K562 (cell line): ENCODE results near the gene COPG2.

Experiments
- ERF ChIP-seq: fragments of 450-650 bp; formaldehyde crosslinking; IDR thresholded peaks from 2 replicates; pipeline ENCODE4 v1.4.0; 2020; ENCODE audit warnings: mild to moderate bottlenecking, mixed read lengths
- EZH2 ChIP-seq: IDR thresholded peaks from 2 replicates; pipeline ENCODE4 v1.6.1; 2012; ENCODE audit warnings: low read depth, mild to moderate bottlenecking, inconsistent platforms, low read length, borderline replicate concordance
- GTF2A2 ChIP-seq: IDR thresholded peaks from 2 replicates; pipeline ENCODE4 v1.6.1; 2016; ENCODE audit warnings: mild to moderate bottlenecking, missing genetic modification characterization, missing compliant biosample characterization
- JUND ChIP-seq, 2 experiments: IDR thresholded peaks; 2 replicates in 1 of 2; 3 replicates in 1 of 2; pipeline ENCODE4 v1.6.1; 2011; ENCODE audit warnings: borderline replicate concordance in 2 of 2, low read depth in 2 of 2, low read length in 2 of 2, improper control_type of control experiment in 1 of 2, missing biosample characterization in 1 of 2, missing genetic modification characterization in 1 of 2, missing genetic modification reagents in 1 of 2
- KDM1A ChIP-seq, 2 experiments: fragments of 450-650 bp; IDR thresholded peaks; 2 replicates each; pipeline ENCODE4 v1.6.1; 2016; ENCODE audit warnings: mild to moderate bottlenecking in 2 of 2
- RAD21 ChIP-seq, 2 experiments: fragments of 250-450 bp in 1 of 2; fragments of 450-650 bp in 1 of 2; sonication (Bioruptor Pico) in 1 of 2; formaldehyde crosslinking in 1 of 2; IDR thresholded peaks in 1 of 2; conservative IDR thresholded peaks in 1 of 2; 2 replicates each; pipeline versions ENCODE4 v1.4.0 to v1.8.0; 2020 to 2022; ENCODE audit warnings: mild to moderate bottlenecking in 2 of 2, moderate library complexity in 1 of 2
- SMARCB1 ChIP-seq: IDR thresholded peaks from 2 replicates; pipeline ENCODE4 v1.6.1; 2011; ENCODE audit warnings: improper control_type of control experiment, low read depth; ENCODE audit not compliant: insufficient read length

DNA sequence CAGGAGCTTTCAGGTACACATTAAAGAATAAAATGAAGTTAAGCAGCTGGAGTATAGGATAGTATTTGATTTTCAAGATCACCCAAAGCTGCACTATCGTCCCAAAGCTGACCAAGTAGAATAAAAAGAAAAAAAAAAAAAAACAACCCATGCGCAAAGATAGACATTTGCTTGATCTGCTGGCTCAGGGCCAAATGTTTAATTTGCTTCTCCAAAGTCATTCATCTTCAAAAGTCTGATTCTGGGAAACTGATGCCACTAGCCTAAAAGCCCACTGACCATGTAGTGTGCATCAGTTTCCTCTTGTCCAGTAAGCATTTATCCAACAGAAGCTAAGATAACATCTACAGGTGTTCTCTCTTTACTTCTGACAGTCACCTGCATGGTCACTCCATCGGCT lies 162.2 kb downstream of the COPG2 start:
- TF ChIP-seq GTF2A2 (tag) (no peak), ERF (CRISPR knock-in tag) (no peak), SMARCB1 (no peak), RAD21 (CRISPR knock-in tag; conservative IDR thresholded peaks at IDR 0.05 in 1 of 2, IDR thresholded peaks at IDR 0.05 in 1 of 2) (no peak), JUND (IDR thresholded peaks at IDR 0.05; ENCODE audit: borderline replicate concordance, low read depth, low read length) (no peak), JUND (tag; IDR thresholded peaks at IDR 0.05; ENCODE audit: borderline replicate concordance, low read depth, low read length) (no peak), KDM1A (IDR thresholded peaks at IDR 0.05) (no peak), EZH2 (no peak)
